Prostate gland (tissue), 2 donors: ENCODE measurements around the gene ELF3. TPM values are rescaled to one million over a fixed set of nuclear protein-coding genes. Genes with fewer than 3 reads are reported as not detected.
A peak's percentile ranks its signal among the peaks of the same experiment; 100 is the strongest.

Experiments used
- DNase-seq: peaks from one replicate; pipeline ENCODE4 v3.0.0-alpha.2; 2019; ENCODE audit warnings: low spot score
- H3K27ac ChIP-seq, 2 donors: fragments of 200-600 bp; sonication (generic); 2 replicates each; pipeline ENCODE4 v1.5.1; 2017 to 2019
- H3K27me3 ChIP-seq: fragments of 200-600 bp; sonication (generic); replicated peaks from 2 replicates; pipeline ENCODE4 v1.5.1; 2019; ENCODE audit not compliant: insufficient read depth
- H3K36me3 ChIP-seq, 2 donors: fragments of 200-600 bp; sonication (generic); 1 replicate in 1 of 2; 2 replicates in 1 of 2; pipeline versions ENCODE4 v1.5.1 to v1.8.1; 2017 to 2019
- H3K4me1 ChIP-seq: fragments of 200-600 bp; sonication (generic); replicated peaks from 2 replicates; pipeline ENCODE4 v1.5.1; 2019
- H3K4me3 ChIP-seq, 2 donors: fragments of 200-600 bp; sonication (generic); 2 replicates each; pipeline ENCODE4 v1.5.1; 2017 to 2019
- H3K9me3 ChIP-seq: fragments of 200-600 bp; sonication (generic); 2 replicates; pipeline ENCODE4 v1.5.1; 2017
- CTCF ChIP-seq, 4 experiments: fragments of 200-600 bp in 2 of 4; fragments of 450-650 bp in 2 of 4; sonication (generic) in 2 of 4; IDR thresholded peaks; 1 replicate in 3 of 4; 2 replicates in 1 of 4; pipeline ENCODE4 v1.5.1; 2016 to 2019; ENCODE audit warnings: antibody characterized with exemption in 4 of 4, mild to moderate bottlenecking in 2 of 4, moderate library complexity in 2 of 4
- POLR2A ChIP-seq: fragments of 450-650 bp; IDR thresholded peaks from one replicate; pipeline ENCODE4 v1.6.1; 2016; ENCODE audit warnings: antibody characterized with exemption, mild to moderate bottlenecking
- POLR2AphosphoS5 ChIP-seq: sonication (generic); formaldehyde crosslinking; IDR thresholded peaks from one replicate; pipeline ENCODE4 v1.6.1; 2017; ENCODE audit warnings: antibody characterized with exemption
- WGBS: methylation state at CpG from one replicate; pipeline ENCODE4 v1.1.5; 2018; 5-methylcytosine and 5-hydroxymethylcytosine counted together
- intact Hi-C: fragments of 100-400 bp; cut with DNase I; formaldehyde crosslinking; loops from one replicate; pipeline ENCODE4 v1.14.2; 2022
- total RNA-seq, 2 donors: library from RNA; depleted of rRNA; stranded (reverse); fragments of >200 nt; gene quantifications; one replicate each; pipeline ENCODE4 v1.1.0, GENCODE V29; 2016

The ELF3 gene
- total RNA-seq, 2 donors from 2014 or later = 74.4 to 191 TPM

GRCh38 chr1:201999625-202000238 is 10.7 kb upstream of the ELF3 start:
- no peak for DNase-seq
- 49% methylated on average over 16 of the region's 16 CpGs for WGBS
- H3K4me3 ChIP-seq = no peak overlapping the region
- no peaks in the 10 kb centered on the region for H3K4me1 ChIP-seq
- no peaks in the 10 kb centered on the region for H3K9me3 ChIP-seq
- intact Hi-C loops = no loop called here
- H3K36me3 ChIP-seq = peaks cover 8% of the 10 kb centered on the region in 2 donors
- peak; percentile 47 to 79 (median 74) for TF ChIP-seq CTCF (IDR thresholded peaks at IDR 0.05)
- no peak for TF ChIP-seq POLR2A
- TF ChIP-seq POLR2AphosphoS5 = peak; percentile 20
- no peak overlapping the region for H3K27ac ChIP-seq
- H3K27me3 ChIP-seq = no peaks in the 10 kb centered on the region

GRCh38 chr1:202002507-202002906 is 7.9 kb upstream of the ELF3 start:
- 73% methylated on average over 9 of the region's 9 CpGs for WGBS
- Histone ChIP-seq H3K9me3 (no peaks in the 10 kb centered on the region), H3K36me3 (peaks cover 6 to 9% of the 10 kb centered on the region in 2 donors), H3K27ac (no peak overlapping the region), H3K4me1 (no peaks in the 10 kb centered on the region), H3K4me3 (no peak overlapping the region), H3K27me3 (no peaks in the 10 kb centered on the region)
- TF ChIP-seq POLR2A (no peak), CTCF (IDR thresholded peaks at IDR 0.05) (no peak), POLR2AphosphoS5 (no peak)
- DNase-seq = no peak
- intact Hi-C loops = no loop called here

DNA sequence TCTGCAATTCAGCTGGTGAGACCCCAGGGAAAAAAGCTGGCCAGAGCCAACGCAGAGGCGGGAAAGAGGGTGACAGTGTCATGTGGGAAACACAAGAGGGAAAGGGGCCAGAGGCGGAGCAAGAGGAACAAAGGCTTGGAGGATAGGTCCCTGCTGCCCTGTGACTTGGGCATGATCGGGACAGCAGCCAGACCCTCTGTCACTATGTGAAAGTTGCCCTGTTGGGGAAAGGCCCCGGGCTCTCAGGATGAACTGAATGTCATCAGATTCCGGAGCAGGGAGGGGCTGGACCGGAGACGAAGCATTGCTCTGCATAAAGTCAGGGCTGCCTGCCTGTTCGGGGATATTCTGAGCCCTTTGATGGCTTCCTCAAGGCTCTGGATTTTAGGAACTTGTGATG is 5.7 kb upstream of the ELF3 start:
- WGBS = 61% methylated on average over 9 of the region's 9 CpGs
- intact Hi-C loops = no loop called here
- no peaks in the 10 kb centered on the region for H3K27me3 ChIP-seq
- no peak overlapping the region for H3K27ac ChIP-seq
- H3K4me1 ChIP-seq = peaks cover 9% of the 10 kb centered on the region
- no peaks in the 10 kb centered on the region for H3K9me3 ChIP-seq
- no peak overlapping the region for H3K4me3 ChIP-seq
- H3K36me3 ChIP-seq = peaks cover 6 to 9% of the 10 kb centered on the region in 2 donors
- no peak for TF ChIP-seq POLR2A
- no peak for TF ChIP-seq CTCF (IDR thresholded peaks at IDR 0.05)
- TF ChIP-seq POLR2AphosphoS5 = no peak
- no peak for DNase-seq

DNA sequence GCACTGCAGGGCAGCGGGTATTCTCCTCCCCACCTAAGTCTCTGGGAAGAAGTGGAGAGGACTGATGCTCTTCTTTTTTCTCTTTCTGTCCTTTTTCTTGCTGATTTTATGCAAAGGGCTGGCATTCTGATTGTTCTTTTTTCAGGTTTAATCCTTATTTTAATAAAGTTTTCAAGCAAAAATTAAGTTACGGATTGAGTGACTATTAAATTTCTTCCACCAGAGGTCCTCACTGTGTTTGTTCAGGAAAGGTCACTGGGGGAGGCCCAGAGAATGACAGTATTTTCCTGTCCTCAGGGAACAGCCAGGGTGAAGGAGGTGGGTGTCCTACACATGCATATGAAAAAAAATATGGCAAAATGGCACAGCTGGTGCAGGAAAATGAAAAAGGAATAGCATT is 4.4 kb upstream of the ELF3 start:
- no peak for DNase-seq
- TF ChIP-seq CTCF (IDR thresholded peaks at IDR 0.05) = peak in 3 of 4 experiments; percentile 49 to 59 (median 51)
- TF ChIP-seq POLR2AphosphoS5 = no peak
- TF ChIP-seq POLR2A = no peak
- H3K4me3 ChIP-seq = no peak overlapping the region
- H3K27ac ChIP-seq = no peak overlapping the region
- peaks cover 6 to 9% of the 10 kb centered on the region in 2 donors for H3K36me3 ChIP-seq
- intact Hi-C loops = no loop called here
- H3K27me3 ChIP-seq = no peaks in the 10 kb centered on the region
- H3K9me3 ChIP-seq = no peaks in the 10 kb centered on the region
- 73% methylated on average over 2 of the region's 2 CpGs for WGBS
- H3K4me1 ChIP-seq = peaks cover 13% of the 10 kb centered on the region

DNA sequence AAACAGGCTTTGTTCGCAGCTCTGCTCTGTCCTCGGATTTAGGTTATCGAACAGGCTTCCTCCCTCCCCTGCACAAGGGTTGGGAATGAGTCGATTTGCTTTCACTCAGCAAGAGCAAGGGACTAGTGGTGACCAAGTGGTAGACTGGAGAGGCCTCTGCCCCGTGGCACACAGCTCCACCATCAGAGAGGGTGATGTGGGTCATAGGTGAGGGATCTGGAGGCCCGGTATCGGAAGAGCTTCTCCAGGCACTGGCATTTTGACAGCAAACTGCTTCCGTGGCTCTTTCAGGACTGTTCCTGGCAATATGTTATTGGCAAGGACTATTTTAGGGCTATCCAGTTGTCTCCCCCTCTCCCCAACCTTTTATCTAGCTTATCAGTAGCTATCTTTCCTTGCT is 3.1 kb upstream of the ELF3 start:
- no peak for DNase-seq
- intact Hi-C loops = no loop called here
- peaks cover 6 to 9% of the 10 kb centered on the region in 2 donors for H3K36me3 ChIP-seq
- no peaks in the 10 kb centered on the region for H3K27me3 ChIP-seq
- H3K4me3 ChIP-seq = no peak overlapping the region
- 51% methylated on average over 8 of the region's 8 CpGs for WGBS
- peaks cover 13% of the 10 kb centered on the region for H3K4me1 ChIP-seq
- no peaks in the 10 kb centered on the region for H3K9me3 ChIP-seq
- TF ChIP-seq CTCF (IDR thresholded peaks at IDR 0.05) = no peak
- TF ChIP-seq POLR2AphosphoS5 = no peak
- TF ChIP-seq POLR2A = no peak
- H3K27ac ChIP-seq = peak overlapping the region; percentile 70 to 91
